GM12878 (cell line): ENCODE results near the gene TFR2.

Source experiments
- EP300 ChIP-seq, 2 experiments: fragments of 150-350 bp in 1 of 2; IDR thresholded peaks; 2 replicates each; pipeline ENCODE4 v1.6.1; 2011 to 2012; ENCODE audit warnings: low read depth in 2 of 2, low read length in 2 of 2, borderline replicate concordance in 1 of 2, improper control_type of control experiment in 1 of 2, inconsistent platforms in 1 of 2; ENCODE audit not compliant: control insufficient read depth in 1 of 2
- TF ChIP-seq, protein P1 (sequence below), 3 experiments: IDR thresholded peaks in 2 of 3; conservative IDR thresholded peaks in 1 of 3; 2 replicates each; pipeline ENCODE4 v1.5.1; 2011; ENCODE audit warnings: low read depth in 3 of 3, low read length in 3 of 3, mild to moderate bottlenecking in 3 of 3, control low read depth in 2 of 3, moderate library complexity in 2 of 3, inconsistent platforms in 1 of 3, mixed read lengths in 1 of 3; ENCODE audit not compliant: control insufficient read depth in 2 of 3, insufficient read depth in 1 of 3; ENCODE audit errors: extremely low read depth in 1 of 3

GRCh38 chr7:100607111-100607510 is 34.2 kb downstream of the TFR2 start:
- TF ChIP-seq, protein P1, sequence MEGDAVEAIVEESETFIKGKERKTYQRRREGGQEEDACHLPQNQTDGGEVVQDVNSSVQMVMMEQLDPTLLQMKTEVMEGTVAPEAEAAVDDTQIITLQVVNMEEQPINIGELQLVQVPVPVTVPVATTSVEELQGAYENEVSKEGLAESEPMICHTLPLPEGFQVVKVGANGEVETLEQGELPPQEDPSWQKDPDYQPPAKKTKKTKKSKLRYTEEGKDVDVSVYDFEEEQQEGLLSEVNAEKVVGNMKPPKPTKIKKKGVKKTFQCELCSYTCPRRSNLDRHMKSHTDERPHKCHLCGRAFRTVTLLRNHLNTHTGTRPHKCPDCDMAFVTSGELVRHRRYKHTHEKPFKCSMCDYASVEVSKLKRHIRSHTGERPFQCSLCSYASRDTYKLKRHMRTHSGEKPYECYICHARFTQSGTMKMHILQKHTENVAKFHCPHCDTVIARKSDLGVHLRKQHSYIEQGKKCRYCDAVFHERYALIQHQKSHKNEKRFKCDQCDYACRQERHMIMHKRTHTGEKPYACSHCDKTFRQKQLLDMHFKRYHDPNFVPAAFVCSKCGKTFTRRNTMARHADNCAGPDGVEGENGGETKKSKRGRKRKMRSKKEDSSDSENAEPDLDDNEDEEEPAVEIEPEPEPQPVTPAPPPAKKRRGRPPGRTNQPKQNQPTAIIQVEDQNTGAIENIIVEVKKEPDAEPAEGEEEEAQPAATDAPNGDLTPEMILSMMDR (IDR thresholded peaks at IDR 0.05 in 2 of 3, conservative IDR thresholded peaks at IDR 0.05 in 1 of 3; ENCODE audit: control insufficient read depth in 2 of 3, extremely low read depth in 1 of 3, insufficient read depth in 1 of 3, low read depth in 3 of 3, low read length in 3 of 3) = no peak
- no peak for TF ChIP-seq EP300 (IDR thresholded peaks at IDR 0.05; ENCODE audit: borderline replicate concordance in 1 of 2, control insufficient read depth in 1 of 2, low read depth in 2 of 2, low read length in 2 of 2)
